Measurements from ENCODE around the gene CGAS.
"Not testable (repeated sequence)": the region's sequence is repeated elsewhere in the genome, so short reads cannot be mapped to it uniquely, and the experiment has no call there.

Gene CGAS

GRCh38 chr6:73392188-73392587 lies 59.9 kb downstream of the CGAS start:
- ATAC-seq (replicated peaks; ENCODE audit: extremely low read depth, poor library complexity, severe bottlenecking); H3K36me3 Mint-ChIP-seq (ENCODE audit: insufficient read depth); H3K9me3 Mint-ChIP-seq; DNase-seq (ENCODE audit: low spot score in 2 of 2); H3K27me3 Mint-ChIP-seq; H3K4me3 Mint-ChIP-seq; H3K27ac Mint-ChIP-seq (ENCODE audit: low read depth): not testable (repeated sequence)
- peaks cover 20% of the 10 kb centered on the region for H3K4me1 Mint-ChIP-seq

DNA sequence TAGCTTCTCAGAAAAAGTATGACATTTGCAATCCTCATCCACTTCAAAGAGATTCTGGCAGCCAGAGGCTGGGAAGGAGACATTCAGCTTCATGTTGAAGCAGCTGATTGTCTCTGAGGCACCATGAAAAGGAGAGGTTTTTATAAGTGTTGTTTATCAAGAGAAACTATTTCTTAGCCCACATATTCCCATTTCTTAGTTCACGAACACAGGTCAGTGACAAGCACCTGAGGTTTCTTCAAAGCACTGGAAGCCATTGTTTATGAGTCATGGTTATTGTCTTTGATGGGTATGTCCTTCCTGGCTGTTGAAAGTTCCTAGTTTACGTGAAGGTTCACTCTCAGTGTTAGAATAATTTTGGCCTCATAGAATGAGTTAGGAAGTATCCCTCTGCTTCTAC lies 60.4 kb downstream of the CGAS start:
- ATAC-seq (replicated peaks; ENCODE audit: extremely low read depth, poor library complexity, severe bottlenecking): no peak
- no peaks in the 10 kb centered on the region for H3K36me3 Mint-ChIP-seq (ENCODE audit: insufficient read depth)
- H3K9me3 Mint-ChIP-seq: no peaks in the 10 kb centered on the region
- peaks cover 20% of the 10 kb centered on the region for H3K4me1 Mint-ChIP-seq
- no peak for DNase-seq (ENCODE audit: low spot score in 2 of 2)
- H3K27me3 Mint-ChIP-seq: no peaks in the 10 kb centered on the region
- H3K4me3 Mint-ChIP-seq: no peak overlapping the region
- H3K27ac Mint-ChIP-seq (ENCODE audit: low read depth): no peak overlapping the region

DNA sequence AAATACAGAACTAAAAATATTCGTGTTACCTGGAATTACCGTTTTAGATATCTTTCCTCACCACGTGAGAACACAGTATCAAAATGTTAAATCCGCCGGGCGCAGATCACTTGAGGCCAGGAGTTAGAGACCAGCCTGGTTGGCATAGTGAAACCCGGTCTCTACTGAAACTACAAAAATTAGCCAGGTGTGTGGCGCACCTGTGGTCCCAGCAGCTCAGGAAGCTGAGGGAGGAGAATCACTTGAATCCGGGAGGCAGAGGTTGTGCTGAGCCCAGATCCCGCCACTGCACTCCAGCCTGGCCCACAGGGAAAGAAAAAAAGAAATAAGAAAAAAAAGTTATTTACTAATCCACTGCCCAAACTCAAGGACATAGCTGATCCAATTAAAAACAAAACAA lies 62.2 kb downstream of the CGAS start:
- Mint-ChIP-seq H3K4me3 (no peak overlapping the region), H3K9me3 (no peaks in the 10 kb centered on the region), H3K36me3 (ENCODE audit: insufficient read depth) (no peaks in the 10 kb centered on the region), H3K27me3 (no peaks in the 10 kb centered on the region), H3K4me1 (peaks cover 20% of the 10 kb centered on the region), H3K27ac (ENCODE audit: low read depth) (no peak overlapping the region)
- DNase-seq (ENCODE audit: low spot score in 2 of 2) (no peak), ATAC-seq (replicated peaks; ENCODE audit: extremely low read depth, poor library complexity, severe bottlenecking) (no peak)

GRCh38 chr6:73388800-73389512 lies 63.1 kb downstream of the CGAS start:
- ATAC-seq (replicated peaks; ENCODE audit: extremely low read depth, poor library complexity, severe bottlenecking) (peak; percentile 75), DNase-seq (ENCODE audit: low spot score in 2 of 2) (no peak)
- peak overlapping the region; percentile 84 for H3K27ac Mint-ChIP-seq (ENCODE audit: low read depth)
- H3K4me3 Mint-ChIP-seq: peak overlapping the region; percentile 85
- H3K27me3 Mint-ChIP-seq: no peaks in the 10 kb centered on the region
- H3K9me3 Mint-ChIP-seq: no peaks in the 10 kb centered on the region
- no peaks in the 10 kb centered on the region for H3K36me3 Mint-ChIP-seq (ENCODE audit: insufficient read depth)
- H3K4me1 Mint-ChIP-seq: peaks cover 20% of the 10 kb centered on the region

DNA sequence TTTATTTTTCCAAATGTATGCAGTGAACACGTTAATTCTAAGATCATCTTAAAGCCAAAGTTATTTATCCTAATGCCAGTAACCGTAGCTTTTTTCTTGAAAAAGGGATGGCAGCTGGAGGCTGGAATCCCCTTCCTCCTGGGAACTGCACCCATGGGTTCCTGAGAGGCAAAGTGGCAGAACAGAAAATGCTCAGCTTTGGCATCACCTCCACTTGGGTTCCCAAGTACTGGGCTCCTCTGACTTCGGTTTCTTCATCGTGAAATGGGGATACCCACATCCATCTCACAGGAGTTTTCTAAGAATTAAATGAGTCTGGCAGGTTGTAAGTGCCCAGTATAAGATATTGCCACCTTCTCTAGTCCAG lies 63.7 kb downstream of the CGAS start:
- no peak for ATAC-seq (replicated peaks; ENCODE audit: extremely low read depth, poor library complexity, severe bottlenecking)
- H3K27me3 Mint-ChIP-seq: no peaks in the 10 kb centered on the region
- peak overlapping the region; percentile 84 for H3K27ac Mint-ChIP-seq (ENCODE audit: low read depth)

GRCh38 chr6:73382462-73383113 lies 69.5 kb downstream of the CGAS start:
- DNase-seq (ENCODE audit: low spot score in 2 of 2) (no peak), ATAC-seq (replicated peaks; ENCODE audit: extremely low read depth, poor library complexity, severe bottlenecking) (no peak)
- H3K36me3 Mint-ChIP-seq (ENCODE audit: insufficient read depth): no peaks in the 10 kb centered on the region
- no peak overlapping the region for H3K4me3 Mint-ChIP-seq
- no peaks in the 10 kb centered on the region for H3K4me1 Mint-ChIP-seq
- no peaks in the 10 kb centered on the region for H3K9me3 Mint-ChIP-seq
- H3K27me3 Mint-ChIP-seq: no peaks in the 10 kb centered on the region
- H3K27ac Mint-ChIP-seq (ENCODE audit: low read depth): no peak overlapping the region

More for the DNA sequence above, 63.7 kb downstream of the CGAS start:
- H3K9me3 Mint-ChIP-seq: no peaks in the 10 kb centered on the region
- no peaks in the 10 kb centered on the region for H3K36me3 Mint-ChIP-seq (ENCODE audit: insufficient read depth)
- H3K4me3 Mint-ChIP-seq: peak overlapping the region; percentile 85
- DNase-seq (ENCODE audit: low spot score in 2 of 2): no peak
- peaks cover 17% of the 10 kb centered on the region for H3K4me1 Mint-ChIP-seq

GRCh38 chr6:73381531-73381930 lies 70.6 kb downstream of the CGAS start:
- H3K9me3 Mint-ChIP-seq; H3K27ac Mint-ChIP-seq (ENCODE audit: low read depth); ATAC-seq (replicated peaks; ENCODE audit: extremely low read depth, poor library complexity, severe bottlenecking); H3K27me3 Mint-ChIP-seq; H3K36me3 Mint-ChIP-seq (ENCODE audit: insufficient read depth); H3K4me3 Mint-ChIP-seq; H3K4me1 Mint-ChIP-seq; DNase-seq (ENCODE audit: low spot score in 2 of 2): not testable (repeated sequence)

GRCh38 chr6:73377225-73377624 lies 74.9 kb downstream of the CGAS start:
- no peaks in the 10 kb centered on the region for H3K27me3 Mint-ChIP-seq
- H3K4me1 Mint-ChIP-seq: no peaks in the 10 kb centered on the region
- no peak overlapping the region for H3K4me3 Mint-ChIP-seq
- no peak overlapping the region for H3K27ac Mint-ChIP-seq (ENCODE audit: low read depth)
- no peaks in the 10 kb centered on the region for H3K36me3 Mint-ChIP-seq (ENCODE audit: insufficient read depth)
- H3K9me3 Mint-ChIP-seq: no peaks in the 10 kb centered on the region
- DNase-seq (ENCODE audit: low spot score in 2 of 2) (no peak), ATAC-seq (replicated peaks; ENCODE audit: extremely low read depth, poor library complexity, severe bottlenecking) (no peak)

GRCh38 chr6:73375216-73375615 lies 76.9 kb downstream of the CGAS start:
- no peak for ATAC-seq (replicated peaks; ENCODE audit: extremely low read depth, poor library complexity, severe bottlenecking)
- H3K36me3 Mint-ChIP-seq (ENCODE audit: insufficient read depth): no peaks in the 10 kb centered on the region
- H3K9me3 Mint-ChIP-seq: no peaks in the 10 kb centered on the region
- H3K27me3 Mint-ChIP-seq: no peaks in the 10 kb centered on the region
- no peak overlapping the region for H3K4me3 Mint-ChIP-seq
- no peaks in the 10 kb centered on the region for H3K4me1 Mint-ChIP-seq
- H3K27ac Mint-ChIP-seq (ENCODE audit: low read depth): no peak overlapping the region
- no peak for DNase-seq (ENCODE audit: low spot score in 2 of 2)

Measured in central memory CD8-positive, alpha-beta T cell (primary cell).